PC-9 (cell line): ENCODE data around the gene HSPA9. TPM values are rescaled to one million over a fixed set of nuclear protein-coding genes. Genes with fewer than 3 reads are reported as not detected.

Source experiments
- BruUV-seq: library from RNA; stranded (reverse); fragments of 400-500 nt; replicated peaks from 2 replicates; lab custom pipeline; 2021; lab: Mats Ljungman, UMichigan
- CTCF ChIA-PET: fragments of 300-600 bp; sonication (Branson Sonifier 250); formaldehyde crosslinking; loops from one replicate; lab custom pipeline; 2022; ENCODE audit warnings: antibody characterized with exemption; lab: Charles Lee
- POLR2A ChIA-PET: fragments of 300-600 bp; sonication (Branson Sonifier 250); formaldehyde crosslinking; loops from one replicate; lab custom pipeline; 2022; ENCODE audit warnings: antibody characterized with exemption; ENCODE audit not compliant: unreplicated experiment; lab: Charles Lee
- DNase-seq, 2 experiments: peaks; one replicate each; pipeline versions ENCODE4 v3.0.0 to v3.0.0-alpha.2; 2015 to 2022; ENCODE audit warnings: mixed read lengths in 1 of 2
- H2AFZ ChIP-seq: fragments of 200-600 bp; sonication (generic); 2 replicates; pipeline ENCODE4 v1.8.1; 2017; ENCODE audit warnings: antibody characterized with exemption
- H3F3A ChIP-seq: fragments of 200-600 bp; sonication (generic); 2 replicates; pipeline ENCODE4 v1.8.1; 2017; ENCODE audit warnings: antibody characterized with exemption, mild to moderate bottlenecking, low read depth; ENCODE audit not compliant: insufficient read depth
- H3K27ac ChIP-seq: fragments of 200-600 bp; sonication (generic); 2 replicates; pipeline ENCODE4 v1.6.1; 2016; ENCODE audit warnings: mixed run types
- H3K27me3 ChIP-seq: fragments of 200-600 bp; sonication (generic); 2 replicates; pipeline ENCODE4 v1.6.1; 2016; ENCODE audit warnings: low read depth, mixed run types; ENCODE audit not compliant: insufficient read depth
- H3K36me3 ChIP-seq: fragments of 200-600 bp; sonication (generic); 2 replicates; pipeline ENCODE4 v1.6.1; 2016; ENCODE audit warnings: low read depth, mixed run types
- H3K4me1 ChIP-seq: fragments of 200-600 bp; sonication (generic); replicated peaks from 2 replicates; pipeline ENCODE4 v1.6.1; 2016; ENCODE audit warnings: mixed run types; ENCODE audit not compliant: insufficient read depth
- H3K4me2 ChIP-seq: fragments of 200-600 bp; sonication (generic); 2 replicates; pipeline ENCODE4 v1.6.1; 2017; ENCODE audit warnings: mixed run types
- H3K4me3 ChIP-seq: fragments of 200-600 bp; sonication (generic); 2 replicates; pipeline ENCODE4 v1.6.1; 2016; ENCODE audit warnings: mixed run types
- H3K79me2 ChIP-seq: fragments of 200-600 bp; sonication (generic); 2 replicates; pipeline ENCODE4 v1.6.1; 2017; ENCODE audit warnings: low read depth, mixed run types
- H3K9me2 ChIP-seq: fragments of 200-600 bp; sonication (generic); 2 replicates; pipeline ENCODE4 v1.8.1; 2017; ENCODE audit warnings: mild to moderate bottlenecking; ENCODE audit not compliant: insufficient read depth
- H3K9me3 ChIP-seq: fragments of 200-600 bp; sonication (generic); 2 replicates; pipeline ENCODE4 v1.8.1; 2016; ENCODE audit warnings: low read depth; ENCODE audit not compliant: insufficient read depth
- H4K20me1 ChIP-seq: fragments of 200-600 bp; sonication (generic); 2 replicates; pipeline ENCODE4 v1.8.1; 2017; ENCODE audit not compliant: insufficient read depth
- EZH2 ChIP-seq: fragments of 200-600 bp; sonication (generic); IDR thresholded peaks from 2 replicates; pipeline ENCODE4 v1.8.0; 2017; ENCODE audit warnings: antibody characterized with exemption, low read depth
- intact Hi-C: fragments of 100-400 bp; cut with micrococcal nuclease; formaldehyde crosslinking; loops from one replicate; pipeline ENCODE4 v1.10.0; 2022; ENCODE audit not compliant: unreplicated experiment
- total RNA-seq: library from RNA; stranded (reverse); gene quantifications from 2 replicates; pipeline ENCODE4 v1.2.3, GENCODE V29; 2021
- TF ChIP-seq, protein P1 (sequence below): fragments of 200-600 bp; sonication (generic); conservative IDR thresholded peaks from 2 replicates; pipeline ENCODE4 v1.6.1; 2017; ENCODE audit warnings: mixed run types, antibody characterized with exemption, mild to moderate bottlenecking, moderate library complexity

The HSPA9 gene
- total RNA-seq, 1 experiment from 2014 or later, result 256 TPM

DNA sequence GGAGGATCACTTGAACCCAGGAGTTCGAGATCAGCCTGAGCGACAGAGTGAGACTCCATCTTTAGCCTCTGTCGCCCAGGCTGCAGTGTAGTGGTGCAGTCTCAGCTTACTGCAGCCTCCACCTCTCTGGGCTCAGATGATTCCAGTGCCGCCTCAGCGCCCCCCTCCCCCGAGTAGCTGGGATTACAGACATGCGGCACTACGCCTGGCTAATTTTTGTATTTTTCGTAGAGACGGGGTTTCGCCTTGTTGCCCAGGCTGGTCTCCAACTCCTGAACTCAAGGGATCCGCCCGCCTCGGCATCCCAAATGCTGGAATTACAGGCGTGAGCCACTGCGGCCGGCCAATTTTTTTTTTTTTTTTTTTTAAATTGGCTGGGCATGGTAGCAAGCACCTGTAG lies 2.3 kb upstream of the HSPA9 start:
- H3K4me2 ChIP-seq, result no peak overlapping the region
- CTCF ChIA-PET, result no interaction called here
- peaks cover 28% of the 10 kb centered on the region for H3K79me2 ChIP-seq
- BruUV-seq, result no TSS peak
- peaks cover 23% of the 10 kb centered on the region for H3K36me3 ChIP-seq
- peaks cover 22% of the 10 kb centered on the region for H3K4me1 ChIP-seq
- H3F3A ChIP-seq, result peaks cover 21% of the 10 kb centered on the region
- H2AFZ ChIP-seq, result no peak overlapping the region
- H3K4me3 ChIP-seq, result no peak overlapping the region
- H3K9me3 ChIP-seq, result no peaks in the 10 kb centered on the region
- no peak for TF ChIP-seq EZH2
- TF ChIP-seq, protein P1, sequence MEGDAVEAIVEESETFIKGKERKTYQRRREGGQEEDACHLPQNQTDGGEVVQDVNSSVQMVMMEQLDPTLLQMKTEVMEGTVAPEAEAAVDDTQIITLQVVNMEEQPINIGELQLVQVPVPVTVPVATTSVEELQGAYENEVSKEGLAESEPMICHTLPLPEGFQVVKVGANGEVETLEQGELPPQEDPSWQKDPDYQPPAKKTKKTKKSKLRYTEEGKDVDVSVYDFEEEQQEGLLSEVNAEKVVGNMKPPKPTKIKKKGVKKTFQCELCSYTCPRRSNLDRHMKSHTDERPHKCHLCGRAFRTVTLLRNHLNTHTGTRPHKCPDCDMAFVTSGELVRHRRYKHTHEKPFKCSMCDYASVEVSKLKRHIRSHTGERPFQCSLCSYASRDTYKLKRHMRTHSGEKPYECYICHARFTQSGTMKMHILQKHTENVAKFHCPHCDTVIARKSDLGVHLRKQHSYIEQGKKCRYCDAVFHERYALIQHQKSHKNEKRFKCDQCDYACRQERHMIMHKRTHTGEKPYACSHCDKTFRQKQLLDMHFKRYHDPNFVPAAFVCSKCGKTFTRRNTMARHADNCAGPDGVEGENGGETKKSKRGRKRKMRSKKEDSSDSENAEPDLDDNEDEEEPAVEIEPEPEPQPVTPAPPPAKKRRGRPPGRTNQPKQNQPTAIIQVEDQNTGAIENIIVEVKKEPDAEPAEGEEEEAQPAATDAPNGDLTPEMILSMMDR, result no peak
- no peak for DNase-seq
- no peak overlapping the region for H3K27ac ChIP-seq
- no peaks in the 10 kb centered on the region for H3K9me2 ChIP-seq
- no peaks in the 10 kb centered on the region for H3K27me3 ChIP-seq
- POLR2A ChIA-PET, result no interaction called here
- H4K20me1 ChIP-seq, result peaks cover 16% of the 10 kb centered on the region
- intact Hi-C loops, result loop anchor here (5.0 to 10.0 kb wide), 3 partner anchors 65 to 195 kb away; partner anchors contain the start of gene CTNNA1

DNA sequence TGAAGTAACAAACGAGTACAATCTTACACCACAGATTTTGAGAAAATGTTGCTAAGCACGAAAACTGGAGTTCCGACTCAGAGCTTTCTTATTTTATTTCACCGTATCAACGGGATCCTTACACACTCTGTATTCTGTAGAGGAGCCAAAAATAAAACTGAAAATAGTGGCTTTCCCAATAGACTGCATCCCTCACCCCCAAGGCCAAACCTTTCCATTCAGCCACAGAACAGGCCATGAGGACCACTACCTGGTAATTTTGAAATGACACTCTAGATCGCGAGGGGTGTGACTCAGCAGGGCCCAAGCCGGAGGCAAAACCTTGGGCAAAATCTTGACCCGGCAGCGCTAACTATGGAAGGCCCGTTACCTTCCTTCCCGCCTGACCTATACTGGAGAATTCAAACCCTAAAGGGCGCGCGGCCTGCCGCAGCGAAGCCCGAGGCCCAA lies 432 bp downstream of the HSPA9 start:
- H3K4me2 ChIP-seq, result peak overlapping the region; percentile 93
- ChIA-PET POLR2A (interaction anchor here (0.6 to 1.5 kb wide), 3 partner anchors 32 to 767 kb away, joined by 4 to 36 read pairs (median 8); partner anchors contain the start of genes ETF1 and PAIP2), CTCF (interaction anchor here (1.0 kb wide), 1 partner anchor 217 kb away, joined by 4 read pairs; no protein-coding TSS in a partner anchor)
- H4K20me1 ChIP-seq, result peaks cover 29% of the 10 kb centered on the region
- peaks cover 55% of the 10 kb centered on the region for H3K79me2 ChIP-seq
- no peak for TF ChIP-seq EZH2
- TF ChIP-seq, protein P1, result no peak; the same call in 1 of the 2 replicates
- H3K9me3 ChIP-seq, result no peaks in the 10 kb centered on the region
- peak overlapping the region; percentile 81 for H2AFZ ChIP-seq
- peak overlapping the region; percentile 99 for H3K27ac ChIP-seq
- H3K36me3 ChIP-seq, result peaks cover 37% of the 10 kb centered on the region
- H3K4me3 ChIP-seq, result peak overlapping the region; percentile 99
- H3K9me2 ChIP-seq, result no peaks in the 10 kb centered on the region
- TSS peak; percentile 71 for BruUV-seq
- H3F3A ChIP-seq, result peaks cover 27% of the 10 kb centered on the region
- DNase-seq, result no peak
- intact Hi-C loops, result loop anchor here (1.0 to 10.0 kb wide), 6 partner anchors 31 to 198 kb away; partner anchors contain the start of genes CTNNA1 and ETF1
- no peaks in the 10 kb centered on the region for H3K27me3 ChIP-seq
- H3K4me1 ChIP-seq, result peaks cover 27% of the 10 kb centered on the region

DNA sequence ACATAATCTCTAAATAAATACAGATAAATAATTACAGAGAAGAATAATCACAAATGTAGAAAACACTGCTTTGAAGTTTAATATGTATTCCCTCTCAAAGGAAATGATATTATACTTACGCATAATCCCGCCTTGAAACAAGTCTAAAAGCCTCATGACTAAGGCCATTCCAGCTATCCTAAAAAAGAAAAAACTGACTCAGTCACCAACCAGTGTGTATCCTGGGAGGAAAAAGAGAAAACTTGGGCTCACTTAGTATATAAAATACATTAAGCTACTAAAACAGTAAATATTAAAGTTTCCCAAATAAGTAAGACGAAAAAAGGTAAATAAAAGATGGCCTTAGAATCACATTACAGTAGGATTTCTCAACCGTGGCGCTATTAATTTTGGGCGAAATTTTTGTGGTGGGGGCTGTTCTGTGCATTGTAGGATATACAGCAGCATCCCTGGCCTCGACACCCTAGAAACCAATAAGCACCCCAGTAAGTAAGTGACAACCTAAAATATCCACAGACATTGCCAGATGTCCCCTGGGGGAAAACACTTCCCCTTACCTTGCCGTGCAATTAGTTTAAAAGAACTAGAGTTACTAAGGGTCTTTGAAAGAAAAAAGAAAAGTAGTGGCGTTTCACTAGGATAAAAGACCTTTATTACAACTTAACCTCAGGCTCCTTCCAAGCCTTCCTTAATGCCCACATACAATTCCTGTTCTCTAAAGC lies 1.1 kb downstream of the HSPA9 start:
- peaks cover 27% of the 10 kb centered on the region for H3F3A ChIP-seq
- peak overlapping the region; percentile 93 for H3K4me2 ChIP-seq
- ChIA-PET POLR2A (interaction anchor here (0.5 to 0.6 kb wide), 2 partner anchors 215 to 943 kb away, joined by 3 to 4 read pairs; no protein-coding TSS in a partner anchor), CTCF (no interaction called here)
- H3K4me3 ChIP-seq, result peak overlapping the region; percentile 99
- no peak for DNase-seq
- H3K27ac ChIP-seq, result peak overlapping the region; percentile 99
- H3K9me3 ChIP-seq, result no peaks in the 10 kb centered on the region
- no peaks in the 10 kb centered on the region for H3K27me3 ChIP-seq
- no TSS peak for BruUV-seq
- peaks cover 57% of the 10 kb centered on the region for H3K79me2 ChIP-seq
- H3K36me3 ChIP-seq, result peaks cover 37% of the 10 kb centered on the region
- H2AFZ ChIP-seq, result no peak overlapping the region
- peaks cover 33% of the 10 kb centered on the region for H4K20me1 ChIP-seq
- no peak for TF ChIP-seq EZH2
- TF ChIP-seq, protein P1, result no peak
- H3K4me1 ChIP-seq, result peaks cover 24% of the 10 kb centered on the region
- intact Hi-C loops, result loop anchor here (2.0 to 10.0 kb wide), 2 partner anchors 151 to 181 kb away; partner anchors contain the start of gene CTNNA1
- H3K9me2 ChIP-seq, result no peaks in the 10 kb centered on the region
